HEK293 (cell line): Measurements from ENCODE around the gene IFNLR1.

Source experiments
- CTCF ChIA-PET: fragments of 350-600 bp; formaldehyde crosslinking; extraction: SDS; loops from one replicate; lab custom pipeline; 2021; ENCODE audit warnings: antibody characterized with exemption; lab: Yijun Ruan, JAX
- POLR2A ChIA-PET: fragments of 300-600 bp; formaldehyde crosslinking; extraction: SDS; loops from one replicate; lab custom pipeline; 2020; ENCODE audit warnings: antibody characterized with exemption, inconsistent platforms; lab: Yijun Ruan, JAX
- H3K27ac ChIP-seq: fragments of 200-500 bp; sonication (Bioruptor generic); 2 replicates; pipeline ENCODE4 v1.5.1; 2014; ENCODE audit warnings: low read depth, low read length, control low read depth, inconsistent platforms; ENCODE audit errors: extremely low read depth
- H3K36me3 ChIP-seq, 2 experiments: fragments of 200-500 bp in 1 of 2; sonication (Bioruptor generic) in 1 of 2; 1 replicate in 1 of 2; 2 replicates in 1 of 2; pipeline ENCODE4 v1.5.1; 2014 to 2017; ENCODE audit warnings: inconsistent platforms in 2 of 2, low read length in 2 of 2; ENCODE audit not compliant: control insufficient read depth in 2 of 2, insufficient read depth in 1 of 2
- H3K4me1 ChIP-seq: fragments of 200-500 bp; sonication (Bioruptor generic); 2 replicates; pipeline ENCODE4 v1.5.1; 2014; ENCODE audit warnings: mild to moderate bottlenecking, low read length, inconsistent platforms; ENCODE audit not compliant: control insufficient read depth, insufficient read depth
- H3K4me3 ChIP-seq: 2 replicates; pipeline ENCODE4 v1.5.1; 2011; ENCODE audit warnings: low read depth, mild to moderate bottlenecking, control low read depth, low read length, moderate library complexity
- H3K9me3 ChIP-seq: fragments of 200-500 bp; sonication (Bioruptor generic); 2 replicates; pipeline ENCODE4 v1.5.1; 2014; ENCODE audit warnings: low read depth, low read length, inconsistent platforms; ENCODE audit not compliant: control insufficient read depth, insufficient read depth
- EGR2 ChIP-seq: fragments of 450-650 bp; formaldehyde crosslinking; IDR thresholded peaks from 2 replicates; pipeline ENCODE4 v1.5.1; 2016; ENCODE audit warnings: low read depth, missing biosample characterization, missing genetic modification characterization
- MYNN ChIP-seq: fragments of 450-650 bp; formaldehyde crosslinking; IDR thresholded peaks from 2 replicates; pipeline ENCODE4 v1.5.1; 2016; ENCODE audit warnings: missing biosample characterization, missing genetic modification characterization, borderline replicate concordance
- MZF1 ChIP-seq: fragments of 450-650 bp; formaldehyde crosslinking; IDR thresholded peaks from 2 replicates; pipeline ENCODE4 v1.5.1; 2017; ENCODE audit warnings: missing biosample characterization, missing genetic modification characterization, borderline replicate concordance
- OSR2 ChIP-seq: fragments of 450-650 bp; formaldehyde crosslinking; IDR thresholded peaks from 2 replicates; pipeline ENCODE4 v1.5.1; 2016; ENCODE audit warnings: missing biosample characterization, missing genetic modification characterization
- PRDM6 ChIP-seq: fragments of 450-650 bp; formaldehyde crosslinking; IDR thresholded peaks from 2 replicates; pipeline ENCODE4 v1.5.1; 2017; ENCODE audit warnings: missing biosample characterization, missing genetic modification characterization
- SALL2 ChIP-seq: fragments of 450-650 bp; formaldehyde crosslinking; IDR thresholded peaks from 2 replicates; pipeline ENCODE4 v1.5.0; 2017; ENCODE audit warnings: missing biosample characterization, mild to moderate bottlenecking, missing genetic modification characterization, borderline replicate concordance
- ZBTB10 ChIP-seq: fragments of 450-650 bp; formaldehyde crosslinking; IDR thresholded peaks from 2 replicates; pipeline ENCODE4 v1.5.1; 2016; ENCODE audit warnings: missing biosample characterization, missing genetic modification characterization
- ZNF121 ChIP-seq: fragments of 450-650 bp; formaldehyde crosslinking; IDR thresholded peaks from 2 replicates; pipeline ENCODE4 v1.5.1; 2016; ENCODE audit warnings: missing biosample characterization, missing genetic modification characterization
- ZNF223 ChIP-seq: fragments of 450-650 bp; formaldehyde crosslinking; IDR thresholded peaks from 2 replicates; pipeline ENCODE4 v1.5.1; 2016; ENCODE audit warnings: missing biosample characterization, missing genetic modification characterization
- ZNF24 ChIP-seq: fragments of 450-650 bp; formaldehyde crosslinking; IDR thresholded peaks from 2 replicates; pipeline ENCODE4 v1.5.1; 2016; ENCODE audit warnings: missing biosample characterization, missing genetic modification characterization
- ZNF324 ChIP-seq: fragments of 450-650 bp; formaldehyde crosslinking; IDR thresholded peaks from 2 replicates; pipeline ENCODE4 v1.5.1; 2016; ENCODE audit warnings: missing biosample characterization, missing genetic modification characterization
- ZNF335 ChIP-seq: fragments of 450-650 bp; formaldehyde crosslinking; conservative IDR thresholded peaks from 2 replicates; pipeline ENCODE4 v1.5.1; 2016; ENCODE audit warnings: missing biosample characterization, missing genetic modification characterization
- ZNF341 ChIP-seq: fragments of 450-650 bp; formaldehyde crosslinking; IDR thresholded peaks from 2 replicates; pipeline ENCODE4; 2016; ENCODE audit warnings: low read depth, missing biosample characterization, missing genetic modification characterization
- ZNF366 ChIP-seq: fragments of 450-650 bp; formaldehyde crosslinking; conservative IDR thresholded peaks from 2 replicates; pipeline ENCODE4 v1.5.1; 2016; ENCODE audit warnings: missing biosample characterization, missing genetic modification characterization
- ZNF37A ChIP-seq: fragments of 450-650 bp; IDR thresholded peaks from 2 replicates; pipeline ENCODE4 v1.5.1; 2018; ENCODE audit warnings: missing biosample characterization, missing genetic modification characterization
- ZNF394 ChIP-seq: fragments of 450-650 bp; formaldehyde crosslinking; IDR thresholded peaks from 2 replicates; pipeline ENCODE4 v1.5.1; 2016; ENCODE audit warnings: missing biosample characterization, missing genetic modification characterization, mild to moderate bottlenecking, moderate library complexity, borderline replicate concordance
- ZNF426 ChIP-seq: fragments of 450-650 bp; formaldehyde crosslinking; IDR thresholded peaks from 2 replicates; pipeline ENCODE4 v1.5.1; 2017; ENCODE audit warnings: missing biosample characterization, missing genetic modification characterization, mild to moderate bottlenecking, inconsistent platforms, moderate library complexity
- ZNF488 ChIP-seq: fragments of 450-650 bp; formaldehyde crosslinking; IDR thresholded peaks from 2 replicates; pipeline ENCODE4 v1.5.1; 2016; ENCODE audit warnings: missing biosample characterization, missing genetic modification characterization
- ZNF548 ChIP-seq: fragments of 450-650 bp; formaldehyde crosslinking; IDR thresholded peaks from 2 replicates; pipeline ENCODE4 v1.5.1; 2016; ENCODE audit warnings: missing biosample characterization, missing genetic modification characterization
- ZNF596 ChIP-seq: fragments of 450-650 bp; IDR thresholded peaks from 2 replicates; pipeline ENCODE4 v1.5.0; 2018; ENCODE audit warnings: missing biosample characterization, mild to moderate bottlenecking, missing genetic modification characterization, moderate library complexity
- ZNF600 ChIP-seq: fragments of 450-650 bp; formaldehyde crosslinking; IDR thresholded peaks from 2 replicates; pipeline ENCODE4 v1.5.1; 2016; ENCODE audit warnings: missing biosample characterization, missing genetic modification characterization
- ZNF624 ChIP-seq: fragments of 450-650 bp; formaldehyde crosslinking; IDR thresholded peaks from 2 replicates; pipeline ENCODE4 v1.5.1; 2017; ENCODE audit warnings: missing biosample characterization, missing genetic modification characterization
- ZNF791 ChIP-seq: fragments of 450-650 bp; formaldehyde crosslinking; IDR thresholded peaks from 2 replicates; pipeline ENCODE4 v1.5.1; 2016; ENCODE audit warnings: missing biosample characterization, missing genetic modification characterization

Gene IFNLR1

GRCh38 chr1:24195874-24196273, 8.8 kb upstream of the IFNLR1 start:
- H3K9me3 ChIP-seq, result no peaks in the 10 kb centered on the region
- no peaks in the 10 kb centered on the region for H3K36me3 ChIP-seq
- ChIA-PET CTCF (interaction anchor here (11.6 kb wide), 1 partner anchor 200 kb away, joined by 611 read pairs; no protein-coding TSS in a partner anchor), POLR2A (no interaction called here)
- no peaks in the 10 kb centered on the region for H3K4me1 ChIP-seq
- TF ChIP-seq ZNF600 (tag by site-specific recombination) (no peak), ZNF791 (no peak), ZNF394 (tag by site-specific recombination) (no peak), MYNN (tag by site-specific recombination) (no peak), ZNF548 (tag by site-specific recombination) (no peak), ZNF366 (tag by site-specific recombination) (no peak), ZNF426 (tag by site-specific recombination) (no peak), ZNF624 (no peak), ZNF24 (no peak), ZNF324 (tag by site-specific recombination) (no peak), MZF1 (tag by site-specific recombination) (no peak), ZNF596 (tag by site-specific recombination) (no peak), ZBTB10 (tag by site-specific recombination) (no peak)
- no peak overlapping the region for H3K4me3 ChIP-seq
- no peak overlapping the region for H3K27ac ChIP-seq

GRCh38 chr1:24195136-24195535, 8.0 kb upstream of the IFNLR1 start:
- Histone ChIP-seq H3K36me3 (no peaks in the 10 kb centered on the region), H3K27ac (no peak overlapping the region), H3K4me3 (no peak overlapping the region), H3K9me3 (no peaks in the 10 kb centered on the region), H3K4me1 (no peaks in the 10 kb centered on the region)
- no peak for TF ChIP-seq ZNF335
- no peak for TF ChIP-seq ZNF596 (tag by site-specific recombination)
- no peak for TF ChIP-seq EGR2 (tag by site-specific recombination)
- TF ChIP-seq ZNF121, result no peak
- no peak for TF ChIP-seq ZNF488
- TF ChIP-seq SALL2 (tag by site-specific recombination), result no peak
- no peak for TF ChIP-seq PRDM6 (tag by site-specific recombination)
- no peak for TF ChIP-seq ZNF37A (tag by site-specific recombination)
- no peak for TF ChIP-seq ZNF223 (tag by site-specific recombination)
- TF ChIP-seq ZNF600 (tag by site-specific recombination), result no peak
- TF ChIP-seq ZBTB10 (tag by site-specific recombination), result no peak
- TF ChIP-seq OSR2 (tag by site-specific recombination), result no peak
- TF ChIP-seq ZNF341, result no peak
- ChIA-PET CTCF (interaction anchor here (1.0 to 3.0 kb wide), 2 partner anchors 197 to 392 kb away, joined by 3 to 31 read pairs; no protein-coding TSS in a partner anchor), POLR2A (no interaction called here)
